Measurements from ENCODE around the gene RC3H1. TPM values are rescaled to one million over a fixed set of nuclear protein-coding genes. Genes with fewer than 3 reads are reported as not detected.

The RC3H1 gene
- total and polyA plus RNA-seq, 4 donors = 2.0 to 20.7 (median 9.7) TPM

- H3K9ac ChIP-seq (ENCODE audit: low read depth in 1 of 2, low read length in 2 of 2) = no peak overlapping the region
- no peaks in the 10 kb centered on the region for H3K4me1 ChIP-seq (ENCODE audit: control insufficient read depth in 4 of 4, insufficient read depth in 4 of 4, low read length in 3 of 4)
- TF ChIP-seq NR2F2 (IDR thresholded peaks at IDR 0.05) (no peak), HNF4A (conservative IDR thresholded peaks at IDR 0.05) (no peak), SP1 (IDR thresholded peaks at IDR 0.05) (no peak), RXRA (IDR thresholded peaks at IDR 0.05) (no peak), GABPA (IDR thresholded peaks at IDR 0.05 in 1 of 2, conservative IDR thresholded peaks at IDR 0.05 in 1 of 2) (no peak)
- H3K27me3 ChIP-seq (ENCODE audit: control insufficient read depth in 4 of 4, insufficient read depth in 4 of 4, low read length in 3 of 4) = no peaks in the 10 kb centered on the region
- H3K4me3 ChIP-seq (ENCODE audit: low read depth in 1 of 3, low read length in 3 of 3) = no peak overlapping the region
- no peak for DNase-seq (ENCODE audit: low spot score)
- H3K27ac ChIP-seq (ENCODE audit: low read depth in 1 of 2, low read length in 2 of 2) = no peak overlapping the region
- peaks cover 2 to 17% (median 9%) of the 10 kb centered on the region in 4 donors for H3K36me3 ChIP-seq (ENCODE audit: control insufficient read depth in 4 of 4, insufficient read depth in 3 of 4, low read depth in 1 of 4, low read length in 3 of 4)
- H3K9me3 ChIP-seq (ENCODE audit: control insufficient read depth in 4 of 4, low read length in 3 of 4) = no peaks in the 10 kb centered on the region
Measured at GRCh38 chr1:173888749-173889148, 133.4 kb downstream of the RC3H1 start.

GRCh38 chr1:173887627-173888026 is 134.5 kb downstream of the RC3H1 start:
- no peaks in the 10 kb centered on the region for H3K27me3 ChIP-seq (ENCODE audit: control insufficient read depth in 4 of 4, insufficient read depth in 4 of 4, low read length in 3 of 4)
- no peak overlapping the region for H3K27ac ChIP-seq (ENCODE audit: low read depth in 1 of 2, low read length in 2 of 2)
- no peaks in the 10 kb centered on the region for H3K4me1 ChIP-seq (ENCODE audit: control insufficient read depth in 4 of 4, insufficient read depth in 4 of 4, low read length in 3 of 4)
- no peak for DNase-seq (ENCODE audit: low spot score)
- no peaks in the 10 kb centered on the region for H3K9me3 ChIP-seq (ENCODE audit: control insufficient read depth in 4 of 4, low read length in 3 of 4)
- no peak overlapping the region for H3K9ac ChIP-seq (ENCODE audit: low read depth in 1 of 2, low read length in 2 of 2)
- no peak overlapping the region for H3K4me3 ChIP-seq (ENCODE audit: low read depth in 1 of 3, low read length in 3 of 3)
- 96% methylated on average over 2 of the region's 2 CpGs for WGBS
- H3K36me3 ChIP-seq (ENCODE audit: control insufficient read depth in 4 of 4, insufficient read depth in 3 of 4, low read depth in 1 of 4, low read length in 3 of 4) = peaks cover 2 to 17% (median 9%) of the 10 kb centered on the region in 4 donors
- TF ChIP-seq, protein P1, sequence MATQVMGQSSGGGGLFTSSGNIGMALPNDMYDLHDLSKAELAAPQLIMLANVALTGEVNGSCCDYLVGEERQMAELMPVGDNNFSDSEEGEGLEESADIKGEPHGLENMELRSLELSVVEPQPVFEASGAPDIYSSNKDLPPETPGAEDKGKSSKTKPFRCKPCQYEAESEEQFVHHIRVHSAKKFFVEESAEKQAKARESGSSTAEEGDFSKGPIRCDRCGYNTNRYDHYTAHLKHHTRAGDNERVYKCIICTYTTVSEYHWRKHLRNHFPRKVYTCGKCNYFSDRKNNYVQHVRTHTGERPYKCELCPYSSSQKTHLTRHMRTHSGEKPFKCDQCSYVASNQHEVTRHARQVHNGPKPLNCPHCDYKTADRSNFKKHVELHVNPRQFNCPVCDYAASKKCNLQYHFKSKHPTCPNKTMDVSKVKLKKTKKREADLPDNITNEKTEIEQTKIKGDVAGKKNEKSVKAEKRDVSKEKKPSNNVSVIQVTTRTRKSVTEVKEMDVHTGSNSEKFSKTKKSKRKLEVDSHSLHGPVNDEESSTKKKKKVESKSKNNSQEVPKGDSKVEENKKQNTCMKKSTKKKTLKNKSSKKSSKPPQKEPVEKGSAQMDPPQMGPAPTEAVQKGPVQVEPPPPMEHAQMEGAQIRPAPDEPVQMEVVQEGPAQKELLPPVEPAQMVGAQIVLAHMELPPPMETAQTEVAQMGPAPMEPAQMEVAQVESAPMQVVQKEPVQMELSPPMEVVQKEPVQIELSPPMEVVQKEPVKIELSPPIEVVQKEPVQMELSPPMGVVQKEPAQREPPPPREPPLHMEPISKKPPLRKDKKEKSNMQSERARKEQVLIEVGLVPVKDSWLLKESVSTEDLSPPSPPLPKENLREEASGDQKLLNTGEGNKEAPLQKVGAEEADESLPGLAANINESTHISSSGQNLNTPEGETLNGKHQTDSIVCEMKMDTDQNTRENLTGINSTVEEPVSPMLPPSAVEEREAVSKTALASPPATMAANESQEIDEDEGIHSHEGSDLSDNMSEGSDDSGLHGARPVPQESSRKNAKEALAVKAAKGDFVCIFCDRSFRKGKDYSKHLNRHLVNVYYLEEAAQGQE (IDR thresholded peaks at IDR 0.05) = no peak
- TF ChIP-seq ZBTB33 (IDR thresholded peaks at IDR 0.05) (no peak), GABPA (IDR thresholded peaks at IDR 0.05 in 1 of 2, conservative IDR thresholded peaks at IDR 0.05 in 1 of 2) (no peak), JUND (IDR thresholded peaks at IDR 0.05) (no peak), HNF4G (IDR thresholded peaks at IDR 0.05) (no peak), SP1 (IDR thresholded peaks at IDR 0.05) (no peak), FOXA1 (IDR thresholded peaks at IDR 0.05) (no peak), EGR1 (IDR thresholded peaks at IDR 0.05; ENCODE audit: low read depth in 2 of 2) (no peak), RAD21 (IDR thresholded peaks at IDR 0.05) (no peak), YY1 (IDR thresholded peaks at IDR 0.05) (no peak), FOXA2 (IDR thresholded peaks at IDR 0.05) (no peak), NR2F2 (IDR thresholded peaks at IDR 0.05) (no peak), CTCF (IDR thresholded peaks at IDR 0.05; ENCODE audit: low read depth, low read length, missing input control) (no peak)
- TF ChIP-seq, protein P2, sequence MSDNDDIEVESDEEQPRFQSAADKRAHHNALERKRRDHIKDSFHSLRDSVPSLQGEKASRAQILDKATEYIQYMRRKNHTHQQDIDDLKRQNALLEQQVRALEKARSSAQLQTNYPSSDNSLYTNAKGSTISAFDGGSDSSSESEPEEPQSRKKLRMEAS (IDR thresholded peaks at IDR 0.05) = no peak

Data from liver (tissue), 9 donors.